Uterus (tissue), 4 donors: Measurements from ENCODE around the gene ZNF735. TPM values are rescaled to one million over a fixed set of nuclear protein-coding genes. Genes with fewer than 3 reads are reported as not detected.

Experiments used
- total RNA-seq, 4 donors: library from RNA; depleted of rRNA in 3 of 4; stranded (reverse); fragments of >200 nt in 3 of 4; gene quantifications; one replicate each; pipeline versions ENCODE4 v1.1.0 to v1.2.4, GENCODE V29; 2014 to 2023
- donor health status: DM: yes; HTN: yes; CAD: no.

ZNF735 gene
- total RNA-seq, 4 donors from 2014 or later, result not detected

Other genes starting within 250 kb of the ZNF735 start
- under 1 TPM in 1 of 4 donors, not detected in 3; 0.21 TPM for gene ZNF722, start 208.4 kb upstream of the ZNF735 start, total RNA-seq
- 10 to 100 TPM in 1 of 4 donors, 1 to 10 TPM in 2, under 1 TPM in 1; 0.29 to 11.9 (median 2.8) TPM for gene ZNF727, start 161.8 kb upstream of the ZNF735 start, total RNA-seq
- gene ZNF679, start 21.3 kb downstream of the ZNF735 start, total RNA-seq, result not detected
- gene ZNF736, start 106.8 kb downstream of the ZNF735 start, total RNA-seq, result 10 to 100 TPM; 16.5 to 43.2 (median 25.2) TPM